Activated CD8-positive, alpha-beta T cell treated with anti-CD3 and anti-CD28 coated beads for 36 hours (primary cell): ENCODE measurements around the gene YIPF5. TPM values are rescaled to one million over a fixed set of nuclear protein-coding genes. Genes with fewer than 3 reads are reported as not detected.

Experiments
- ATAC-seq: fragments of 200-7000 bp; cut with Tn5 transposase; one replicate; pipeline ENCODE4 v1.10.0; 2021; ENCODE audit warnings: mild to moderate bottlenecking, moderate library complexity
- CTCF ChIA-PET: fragments of 350-600 bp; sonication (Branson Sonifier 250); formaldehyde crosslinking; loops from one replicate; lab custom pipeline; 2021; ENCODE audit warnings: antibody characterized with exemption; lab: Charles Lee
- POLR2A ChIA-PET: fragments of 350-600 bp; sonication (Branson Sonifier 250); formaldehyde crosslinking; loops from one replicate; lab custom pipeline; 2021; ENCODE audit warnings: antibody characterized with exemption; lab: Charles Lee
- DNase-seq: peaks from one replicate; pipeline ENCODE4 v3.0.0-alpha.2; 2020
- H3K27ac Mint-ChIP-seq: one replicate; pipeline ENCODE4 v1.8.0; 2021; ENCODE audit warnings: mild to moderate bottlenecking, mixed read lengths
- H3K27me3 Mint-ChIP-seq: one replicate; pipeline ENCODE4 v1.8.0; 2021; ENCODE audit warnings: mixed read lengths
- H3K36me3 Mint-ChIP-seq: one replicate; pipeline ENCODE4 v1.8.0; 2021; ENCODE audit warnings: low read depth, mixed read lengths
- H3K4me1 Mint-ChIP-seq: one replicate; pipeline ENCODE4 v1.8.0; 2021; ENCODE audit warnings: low read depth, mixed read lengths
- H3K4me3 Mint-ChIP-seq: one replicate; pipeline ENCODE4 v1.8.0; 2021; ENCODE audit warnings: mild to moderate bottlenecking, moderate library complexity, mixed read lengths
- H3K9me3 Mint-ChIP-seq: one replicate; pipeline ENCODE4 v1.8.0; 2021; ENCODE audit warnings: mixed read lengths
- intact Hi-C: fragments of 100-400 bp; cut with micrococcal nuclease; formaldehyde crosslinking; loops from one replicate; pipeline ENCODE4 v1.10.0; 2022
- total RNA-seq, 2 experiments: library from RNA; stranded (reverse); gene quantifications; one replicate each; pipeline ENCODE4 v1.2.3, GENCODE V29; 2021
- TF ChIP-seq, protein P1 (sequence below): fragments of 200-600 bp; IDR thresholded peaks from one replicate; pipeline ENCODE4 v1.8.0; 2022; ENCODE audit warnings: antibody characterized with exemption, mild to moderate bottlenecking

Gene YIPF5
- total RNA-seq, 2 experiments from 2014 or later, result 38.5 to 39.7 TPM

- POLR2A ChIA-PET, result no interaction called here
- Mint-ChIP-seq H3K27me3 (no peaks in the 10 kb centered on the region), H3K4me1 (no peaks in the 10 kb centered on the region), H3K36me3 (no peaks in the 10 kb centered on the region), H3K9me3 (no peaks in the 10 kb centered on the region), H3K4me3 (no peak overlapping the region), H3K27ac (no peak overlapping the region)
- no peak for DNase-seq
- TF ChIP-seq, protein P1, sequence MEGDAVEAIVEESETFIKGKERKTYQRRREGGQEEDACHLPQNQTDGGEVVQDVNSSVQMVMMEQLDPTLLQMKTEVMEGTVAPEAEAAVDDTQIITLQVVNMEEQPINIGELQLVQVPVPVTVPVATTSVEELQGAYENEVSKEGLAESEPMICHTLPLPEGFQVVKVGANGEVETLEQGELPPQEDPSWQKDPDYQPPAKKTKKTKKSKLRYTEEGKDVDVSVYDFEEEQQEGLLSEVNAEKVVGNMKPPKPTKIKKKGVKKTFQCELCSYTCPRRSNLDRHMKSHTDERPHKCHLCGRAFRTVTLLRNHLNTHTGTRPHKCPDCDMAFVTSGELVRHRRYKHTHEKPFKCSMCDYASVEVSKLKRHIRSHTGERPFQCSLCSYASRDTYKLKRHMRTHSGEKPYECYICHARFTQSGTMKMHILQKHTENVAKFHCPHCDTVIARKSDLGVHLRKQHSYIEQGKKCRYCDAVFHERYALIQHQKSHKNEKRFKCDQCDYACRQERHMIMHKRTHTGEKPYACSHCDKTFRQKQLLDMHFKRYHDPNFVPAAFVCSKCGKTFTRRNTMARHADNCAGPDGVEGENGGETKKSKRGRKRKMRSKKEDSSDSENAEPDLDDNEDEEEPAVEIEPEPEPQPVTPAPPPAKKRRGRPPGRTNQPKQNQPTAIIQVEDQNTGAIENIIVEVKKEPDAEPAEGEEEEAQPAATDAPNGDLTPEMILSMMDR, result no peak
- CTCF ChIA-PET, result no interaction called here
- ATAC-seq, result no peak
- intact Hi-C loops, result no loop called here
These were observed 43.8 kb downstream of the YIPF5 start for GRCh38 chr5:144126707-144127106.

GRCh38 chr5:144125163-144125726 lies 45.2 kb downstream of the YIPF5 start:
- POLR2A ChIA-PET, result no interaction called here
- H3K9me3 Mint-ChIP-seq, result no peaks in the 10 kb centered on the region
- CTCF ChIA-PET, result no interaction called here
- TF ChIP-seq, protein P1, result no peak
- DNase-seq (no peak), ATAC-seq (no peak)
- H3K4me3 Mint-ChIP-seq, result no peak overlapping the region
- no peaks in the 10 kb centered on the region for H3K4me1 Mint-ChIP-seq
- no peaks in the 10 kb centered on the region for H3K36me3 Mint-ChIP-seq
- intact Hi-C loops, result no loop called here
- H3K27ac Mint-ChIP-seq, result no peak overlapping the region
- H3K27me3 Mint-ChIP-seq, result peaks cover 1% of the 10 kb centered on the region

DNA sequence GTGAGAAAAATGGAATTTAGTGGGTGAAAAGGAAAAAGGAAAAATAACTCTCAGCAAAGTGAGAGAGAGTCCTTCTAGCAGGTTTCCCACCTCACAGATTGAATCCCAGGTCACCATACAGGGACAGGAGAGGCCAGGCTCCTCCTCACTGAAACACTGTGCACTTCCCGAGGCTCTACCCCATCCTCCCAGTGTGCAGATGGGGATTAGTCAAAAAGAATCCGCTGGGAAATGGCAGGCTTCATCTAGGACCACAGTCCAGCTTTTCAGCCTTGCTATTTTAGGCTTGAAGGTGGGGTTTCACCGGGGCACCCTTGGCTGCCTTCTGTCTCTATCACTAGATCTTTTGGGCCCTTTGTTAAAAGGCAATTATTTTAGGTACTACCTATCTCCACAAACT lies 47.8 kb downstream of the YIPF5 start:
- POLR2A ChIA-PET, result interaction anchor here (0.7 kb wide), 1 partner anchor 13 kb away, joined by 3 read pairs; no protein-coding TSS in a partner anchor

DNA sequence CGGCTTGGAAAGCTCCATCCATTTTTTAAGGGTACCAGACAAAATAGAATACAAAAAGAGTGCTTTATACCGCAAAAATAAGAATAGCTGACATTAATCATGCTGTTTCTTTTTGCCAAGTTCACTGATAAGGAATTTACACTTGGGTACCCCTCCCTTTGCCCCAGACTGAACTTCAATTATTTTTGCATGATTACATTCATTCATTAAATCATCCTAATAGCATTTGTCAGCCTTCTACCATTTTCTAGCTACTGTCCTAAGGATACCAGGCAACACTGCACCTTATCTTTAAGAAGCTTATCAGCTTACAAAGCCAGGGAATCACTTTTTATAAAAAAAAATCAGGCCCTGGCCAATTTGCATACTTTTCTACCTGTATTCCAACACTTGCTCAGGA lies 48.4 kb downstream of the YIPF5 start:
- ChIA-PET POLR2A (no interaction called here), CTCF (interaction anchor here (1.1 kb wide), 1 partner anchor 10 kb away, joined by 3 read pairs; no protein-coding TSS in a partner anchor)
- peaks cover 1% of the 10 kb centered on the region for H3K27me3 Mint-ChIP-seq
- H3K4me1 Mint-ChIP-seq, result no peaks in the 10 kb centered on the region
- DNase-seq (no peak), ATAC-seq (no peak)
- intact Hi-C loops, result no loop called here
- H3K4me3 Mint-ChIP-seq, result no peak overlapping the region
- no peaks in the 10 kb centered on the region for H3K36me3 Mint-ChIP-seq
- H3K9me3 Mint-ChIP-seq, result no peaks in the 10 kb centered on the region
- no peak overlapping the region for H3K27ac Mint-ChIP-seq
- TF ChIP-seq, protein P1, result no peak

More for the DNA sequence above, 47.8 kb downstream of the YIPF5 start:
- H3K9me3 Mint-ChIP-seq, result no peaks in the 10 kb centered on the region
- no peaks in the 10 kb centered on the region for H3K36me3 Mint-ChIP-seq
- H3K4me3 Mint-ChIP-seq, result no peak overlapping the region
- ATAC-seq (no peak), DNase-seq (no peak)
- CTCF ChIA-PET, result no interaction called here
- H3K27ac Mint-ChIP-seq, result no peak overlapping the region
- intact Hi-C loops, result no loop called here
- no peaks in the 10 kb centered on the region for H3K4me1 Mint-ChIP-seq
- peaks cover 1% of the 10 kb centered on the region for H3K27me3 Mint-ChIP-seq
- TF ChIP-seq, protein P1, result no peak

GRCh38 chr5:144121577-144121976 lies 48.9 kb downstream of the YIPF5 start:
- H3K27me3 Mint-ChIP-seq, result peaks cover 1% of the 10 kb centered on the region
- H3K36me3 Mint-ChIP-seq, result no peaks in the 10 kb centered on the region
- TF ChIP-seq, protein P1, result no peak
- intact Hi-C loops, result no loop called here
- H3K27ac Mint-ChIP-seq, result no peak overlapping the region
- H3K4me1 Mint-ChIP-seq, result no peaks in the 10 kb centered on the region
- H3K4me3 Mint-ChIP-seq, result no peak overlapping the region
- ChIA-PET CTCF (interaction anchor here (1.1 to 1.6 kb wide), 2 partner anchors 9 to 11 kb away, joined by 3 to 4 read pairs; no protein-coding TSS in a partner anchor), POLR2A (no interaction called here)
- no peaks in the 10 kb centered on the region for H3K9me3 Mint-ChIP-seq
- no peak for ATAC-seq
- DNase-seq, result no peak
